EL (cell line): ENCODE results near the gene PRSS50.

Source experiments
- DNase-seq: peaks from one replicate; pipeline ENCODE4 v3.0.0-alpha.2; 2016

PRSS50 gene

DNA sequence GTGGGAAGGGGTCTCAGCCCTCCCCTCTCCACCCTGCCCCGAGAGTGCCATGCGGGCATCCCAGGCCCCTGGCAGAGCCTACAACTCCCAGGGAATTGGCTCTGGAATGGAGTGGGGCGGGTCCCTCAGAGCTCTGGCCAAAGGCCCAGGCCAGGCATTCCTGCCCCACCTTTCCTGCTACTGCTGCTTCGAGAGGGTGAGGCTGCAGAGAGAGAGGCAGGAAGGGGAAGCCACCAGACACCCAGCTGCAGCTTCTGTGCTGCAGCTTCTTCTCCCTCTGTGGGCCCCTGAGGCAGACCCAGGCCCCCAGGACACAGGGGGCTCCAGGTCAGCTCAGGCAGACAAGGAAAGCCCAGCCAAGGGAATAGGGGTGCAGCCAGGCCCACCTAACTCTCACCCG, 26.9 kb downstream of the PRSS50 start:
- DNase-seq, result no peak

DNA sequence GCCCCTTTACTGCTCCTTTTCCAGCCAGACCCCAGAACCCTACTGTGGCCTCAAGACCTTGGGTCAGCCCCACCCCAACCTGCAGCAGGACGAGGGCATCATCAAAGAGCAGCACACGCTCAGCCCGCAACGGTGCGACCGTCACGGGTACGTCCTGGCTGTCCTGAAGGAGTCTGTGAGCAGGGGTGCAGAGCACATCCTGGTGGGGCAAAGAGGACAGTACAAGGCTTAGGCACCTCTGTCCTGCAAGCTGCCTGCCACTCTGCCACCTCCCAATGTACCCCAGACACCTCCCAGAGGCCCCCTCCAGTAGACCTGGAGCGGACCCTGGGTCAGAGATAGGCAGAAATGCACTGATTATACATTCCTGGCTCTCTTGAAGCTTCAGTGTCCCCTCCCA, 32.2 kb downstream of the PRSS50 start:
- no peak for DNase-seq

- no peak for DNase-seq
Measured at GRCh38 chr3:46684891-46685290, 32.8 kb downstream of the PRSS50 start.

- DNase-seq, result no peak
Measured at GRCh38 chr3:46682974-46683373, 34.7 kb downstream of the PRSS50 start.

DNA sequence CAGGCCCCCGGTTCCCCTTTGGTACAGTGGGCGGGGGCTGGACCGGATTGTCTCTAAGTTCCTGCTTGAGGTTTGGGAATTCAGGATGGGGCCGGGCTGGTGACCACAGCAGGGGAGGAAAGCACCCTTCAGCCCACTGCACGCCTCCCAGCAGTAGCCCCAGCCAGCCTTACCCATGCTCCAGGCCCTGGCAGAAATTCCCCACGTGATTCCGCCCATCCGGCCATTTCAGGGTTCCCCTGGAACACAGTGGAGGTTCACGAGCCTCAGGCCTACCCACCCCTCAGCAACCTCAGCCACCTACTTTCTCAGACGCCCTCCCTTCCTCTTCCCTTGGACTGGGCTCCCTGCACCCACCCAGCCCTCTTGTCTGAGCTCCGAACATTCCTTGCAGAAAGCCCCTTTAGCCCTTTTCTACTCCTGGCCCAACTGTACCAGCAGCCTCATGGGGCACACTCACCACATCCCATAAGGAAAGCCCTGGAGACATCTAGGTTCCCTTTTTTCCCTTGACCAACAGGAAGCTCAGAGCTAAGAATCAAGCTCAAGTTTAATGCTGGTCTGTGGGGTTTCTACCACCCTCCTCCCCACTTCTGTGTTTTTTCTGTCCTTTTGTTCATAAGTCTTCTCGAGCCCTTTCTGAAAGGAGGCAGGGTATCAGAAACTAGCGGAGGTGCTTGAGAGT, 35.7 kb downstream of the PRSS50 start:
- no peak for DNase-seq

- no peak for DNase-seq
Measured at GRCh38 chr3:46681387-46681786, 36.3 kb downstream of the PRSS50 start.

DNA sequence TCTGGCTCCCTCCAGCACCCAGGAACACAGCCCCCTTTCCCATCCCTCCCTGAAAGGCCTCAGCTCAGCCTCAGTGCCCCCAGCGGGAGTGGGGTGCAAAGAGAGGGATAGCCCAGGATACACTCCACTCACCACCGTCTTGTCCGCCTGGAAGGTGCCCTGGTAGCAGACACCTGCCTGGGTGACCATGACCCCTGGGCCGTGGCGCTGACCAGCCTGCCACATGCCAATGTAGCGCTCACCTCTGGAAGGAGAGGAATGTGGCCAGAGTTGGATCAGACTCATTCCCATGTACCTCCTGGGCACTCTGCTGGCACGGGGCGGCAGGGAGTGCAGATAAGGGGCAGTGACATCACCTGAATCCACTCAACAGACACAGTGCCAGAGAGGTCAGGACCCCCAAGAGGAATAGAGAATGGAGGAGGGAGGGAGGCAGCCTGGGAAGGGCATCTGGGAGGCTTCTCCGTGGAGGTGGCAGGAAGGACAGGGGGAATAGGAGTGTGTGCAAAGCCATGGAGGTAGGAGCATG, 37.3 kb downstream of the PRSS50 start:
- no peak for DNase-seq

DNA sequence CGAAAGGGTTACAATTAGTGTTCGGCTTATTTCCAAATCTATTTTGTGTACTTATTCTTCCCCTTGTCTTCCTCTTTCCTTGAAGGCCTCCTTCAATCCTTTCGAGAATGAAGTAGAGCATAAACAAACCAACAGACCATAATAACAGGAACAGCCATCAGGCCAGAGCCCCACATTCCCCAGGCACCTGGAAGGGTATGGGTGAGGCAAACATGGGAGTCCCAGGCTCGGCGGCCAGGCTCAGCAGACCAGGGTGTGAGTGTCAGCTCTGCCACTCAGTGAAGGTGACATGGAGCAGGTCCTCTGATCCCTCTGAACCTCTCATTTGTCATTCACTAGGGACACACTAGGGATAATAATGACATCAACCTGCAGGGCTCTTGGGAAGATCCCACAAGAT, 38.0 kb downstream of the PRSS50 start:
- no peak for DNase-seq

DNA sequence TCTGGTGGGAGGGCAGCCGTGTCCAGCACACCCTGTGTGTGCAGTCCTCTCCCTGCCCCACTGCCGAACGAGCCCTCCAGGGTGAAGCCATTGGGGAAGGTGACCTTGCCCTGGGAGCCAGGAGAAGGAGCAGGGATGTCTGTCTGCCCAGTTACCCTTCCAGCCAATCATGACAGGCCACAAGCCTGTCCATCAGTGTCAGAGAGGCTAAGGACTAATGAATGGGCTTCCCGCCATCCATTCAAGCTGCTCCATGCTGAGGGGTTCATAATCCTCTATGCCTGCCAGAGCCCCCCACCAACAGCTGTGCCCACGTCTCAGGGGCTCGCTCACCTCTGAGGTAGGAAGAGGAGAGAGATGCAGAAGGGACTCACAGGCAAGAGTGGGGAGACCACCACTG, 39.4 kb downstream of the PRSS50 start:
- no peak for DNase-seq

GRCh38 chr3:46677411-46677726, 40.3 kb downstream of the PRSS50 start:
- DNase-seq, result no peak

GRCh38 chr3:46676601-46677410, 40.9 kb downstream of the PRSS50 start:
- no peak for DNase-seq

DNA sequence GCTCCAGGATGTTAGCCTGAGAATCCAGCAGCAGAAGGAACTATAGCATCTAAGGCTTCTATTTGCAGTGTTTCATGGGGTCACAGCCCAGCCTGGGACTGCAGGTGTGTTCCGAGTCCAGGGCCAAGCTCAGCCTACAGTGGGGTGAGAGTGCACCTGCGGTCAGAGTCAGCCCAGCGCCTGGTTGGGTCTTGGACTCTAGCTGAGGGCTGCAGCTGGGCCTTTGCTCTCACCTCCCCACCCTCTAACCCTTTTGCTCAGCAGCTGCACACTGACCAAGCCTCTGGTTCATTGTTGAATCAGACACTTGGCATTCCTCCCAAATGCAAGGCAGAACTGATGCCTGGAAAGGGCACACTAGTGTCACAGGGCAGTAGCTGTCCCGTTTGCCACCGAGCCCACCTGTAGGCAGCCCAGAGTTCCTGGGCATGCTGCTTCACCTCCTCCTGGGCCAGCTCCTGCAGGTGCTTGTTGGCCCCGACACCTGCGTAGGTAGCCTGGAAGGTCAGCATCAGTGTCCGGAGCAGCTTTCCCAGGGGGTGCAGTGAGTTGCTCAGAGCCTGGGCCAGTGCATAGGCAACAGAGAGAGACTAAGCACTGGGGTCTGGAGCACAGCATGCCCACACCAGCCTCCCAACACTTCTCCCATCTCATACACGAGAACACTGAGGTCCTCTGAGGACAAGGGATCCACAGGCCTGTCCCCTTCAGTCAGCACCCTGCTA, 41.7 kb downstream of the PRSS50 start:
- DNase-seq, result peak; percentile 36

GRCh38 chr3:46675426-46675825, 42.2 kb downstream of the PRSS50 start:
- DNase-seq, result no peak

DNA sequence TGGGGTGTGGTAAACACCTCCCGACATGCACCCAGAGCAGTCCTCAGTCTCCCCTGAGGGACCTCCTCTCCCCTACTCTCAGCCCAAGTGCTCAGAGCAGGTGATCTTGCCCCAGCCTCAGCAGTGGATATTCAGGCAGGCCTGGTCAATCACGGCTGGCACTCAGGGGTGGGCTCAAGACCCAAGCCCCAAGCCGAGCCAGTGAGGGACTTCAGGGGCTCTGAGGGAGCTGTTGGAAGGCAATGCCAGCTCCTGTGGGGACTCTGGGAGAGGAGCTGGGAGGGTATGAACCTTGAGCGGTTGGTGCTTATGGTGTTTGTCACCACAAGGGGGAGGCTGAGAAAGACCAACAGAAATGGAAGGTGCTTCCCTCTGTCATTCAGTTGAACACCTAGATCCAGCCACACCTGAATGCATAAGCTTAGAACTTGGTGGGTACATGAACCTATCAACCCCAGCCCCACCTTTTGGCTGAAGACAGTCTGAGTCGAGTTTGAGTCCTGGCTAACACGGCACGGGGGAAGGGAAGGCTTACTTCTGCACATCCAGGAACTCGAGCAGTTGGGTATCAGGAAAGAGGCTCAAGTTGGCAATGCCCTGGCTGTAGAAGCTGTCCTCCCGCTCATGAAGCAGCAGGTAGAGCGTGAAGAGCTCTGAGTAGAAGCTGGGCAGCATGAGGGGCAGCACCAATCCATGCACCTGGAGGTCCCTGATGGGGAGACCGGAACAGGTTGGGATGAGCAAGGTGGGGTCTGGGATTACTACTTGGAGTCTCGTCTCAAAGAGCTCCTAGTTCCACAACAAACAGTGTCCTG, 43.4 kb downstream of the PRSS50 start:
- no peak for DNase-seq

DNA sequence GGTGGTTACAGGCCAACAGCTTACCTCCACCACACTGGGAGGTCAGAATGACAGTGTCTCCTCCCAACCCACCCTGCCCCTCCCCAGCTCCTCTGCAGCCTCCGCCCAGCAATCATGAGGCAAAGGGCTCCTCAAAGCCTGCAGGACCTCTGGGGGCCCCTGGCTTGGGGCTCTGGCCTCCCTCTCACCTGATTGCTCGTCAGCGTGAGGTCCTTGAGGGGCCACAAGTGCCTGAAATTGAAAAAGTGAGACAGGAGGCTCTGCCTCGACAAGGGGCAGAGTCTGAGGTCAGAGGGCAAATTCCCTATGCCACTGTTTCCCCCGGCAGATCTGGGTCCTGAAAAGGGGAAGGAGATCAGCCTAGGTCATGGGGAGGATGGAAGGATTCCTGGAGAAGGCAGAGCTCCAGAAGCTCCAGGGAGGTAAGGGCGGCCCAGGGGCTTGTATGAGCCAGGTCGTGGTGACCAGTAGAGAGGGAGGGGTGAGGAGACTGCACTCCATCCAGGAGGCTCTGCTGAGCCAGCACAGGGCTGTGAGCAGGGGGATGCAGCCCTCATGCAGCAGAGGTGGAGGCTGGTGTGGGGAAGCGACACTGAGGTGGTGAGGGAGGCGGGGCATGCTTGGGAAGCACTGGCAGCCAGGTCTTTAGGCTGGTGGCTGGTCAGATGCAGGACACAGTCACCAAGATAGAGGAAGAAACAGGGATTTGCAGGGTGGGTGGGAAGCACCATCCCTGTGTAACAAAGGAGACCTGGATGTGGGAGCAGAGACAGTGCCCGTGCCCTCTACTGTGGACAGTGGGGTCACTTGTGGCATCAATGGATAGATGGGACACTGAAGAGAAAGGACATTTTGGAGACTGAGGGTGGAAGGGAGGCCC, 44.3 kb downstream of the PRSS50 start:
- no peak for DNase-seq

DNA sequence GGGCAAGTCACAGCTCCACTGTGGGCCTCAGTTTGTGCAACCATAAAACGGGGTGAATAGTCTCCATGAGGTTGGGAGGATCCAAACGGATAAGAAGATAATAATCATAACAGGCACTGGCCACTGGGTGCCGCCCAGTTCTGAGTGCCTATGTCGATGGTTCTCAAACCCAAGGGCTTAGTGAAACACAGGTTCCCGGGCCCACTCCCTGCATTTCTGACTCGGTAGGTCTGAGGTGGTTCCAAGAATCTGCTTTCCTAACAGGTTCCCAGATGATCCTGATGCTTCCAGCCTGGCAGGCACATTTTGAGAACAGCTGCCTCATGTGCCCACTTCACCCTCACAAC, 45.3 kb downstream of the PRSS50 start:
- DNase-seq, result no peak

DNA sequence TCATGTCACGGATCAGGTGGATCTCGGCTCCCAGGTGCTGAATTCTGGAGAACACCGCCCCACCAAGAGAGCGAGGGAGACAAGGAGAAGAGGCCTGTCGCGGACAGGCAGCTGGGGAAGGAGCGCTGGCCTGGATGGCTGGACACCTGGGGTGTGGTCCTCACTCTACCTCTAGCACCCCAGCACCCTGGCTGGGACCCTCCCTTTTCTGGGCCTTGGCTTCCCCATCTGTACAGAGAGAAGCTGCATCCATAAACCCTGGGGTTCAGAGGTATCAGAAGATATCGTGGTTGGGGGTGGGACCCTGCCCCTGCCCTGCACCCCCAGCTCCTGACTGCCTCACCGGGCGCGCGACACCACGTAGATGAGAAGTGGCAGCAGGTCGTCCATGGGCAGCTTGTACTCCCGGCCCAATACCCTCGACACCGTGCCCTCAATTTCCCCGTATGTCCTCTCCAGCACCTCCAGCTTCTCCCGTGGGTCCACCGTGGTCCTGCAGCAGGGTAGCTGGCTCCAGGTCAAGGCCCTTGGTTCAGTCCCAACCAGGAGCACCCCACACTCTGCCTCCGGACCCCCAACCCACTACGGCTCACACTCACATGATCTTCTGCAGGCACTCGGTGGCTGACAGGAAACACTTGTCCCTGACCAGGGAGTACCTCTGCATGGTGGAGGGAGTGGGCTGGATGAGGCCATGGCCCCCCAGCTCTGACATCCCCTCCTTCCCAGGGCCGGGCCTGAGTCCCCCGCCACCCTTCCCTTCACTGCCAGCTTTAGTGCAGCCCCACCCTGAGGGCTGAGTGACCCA, 45.9 kb downstream of the PRSS50 start:
- DNase-seq, result no peak

GRCh38 chr3:46670891-46671427, 46.7 kb downstream of the PRSS50 start:
- no peak for DNase-seq

DNA sequence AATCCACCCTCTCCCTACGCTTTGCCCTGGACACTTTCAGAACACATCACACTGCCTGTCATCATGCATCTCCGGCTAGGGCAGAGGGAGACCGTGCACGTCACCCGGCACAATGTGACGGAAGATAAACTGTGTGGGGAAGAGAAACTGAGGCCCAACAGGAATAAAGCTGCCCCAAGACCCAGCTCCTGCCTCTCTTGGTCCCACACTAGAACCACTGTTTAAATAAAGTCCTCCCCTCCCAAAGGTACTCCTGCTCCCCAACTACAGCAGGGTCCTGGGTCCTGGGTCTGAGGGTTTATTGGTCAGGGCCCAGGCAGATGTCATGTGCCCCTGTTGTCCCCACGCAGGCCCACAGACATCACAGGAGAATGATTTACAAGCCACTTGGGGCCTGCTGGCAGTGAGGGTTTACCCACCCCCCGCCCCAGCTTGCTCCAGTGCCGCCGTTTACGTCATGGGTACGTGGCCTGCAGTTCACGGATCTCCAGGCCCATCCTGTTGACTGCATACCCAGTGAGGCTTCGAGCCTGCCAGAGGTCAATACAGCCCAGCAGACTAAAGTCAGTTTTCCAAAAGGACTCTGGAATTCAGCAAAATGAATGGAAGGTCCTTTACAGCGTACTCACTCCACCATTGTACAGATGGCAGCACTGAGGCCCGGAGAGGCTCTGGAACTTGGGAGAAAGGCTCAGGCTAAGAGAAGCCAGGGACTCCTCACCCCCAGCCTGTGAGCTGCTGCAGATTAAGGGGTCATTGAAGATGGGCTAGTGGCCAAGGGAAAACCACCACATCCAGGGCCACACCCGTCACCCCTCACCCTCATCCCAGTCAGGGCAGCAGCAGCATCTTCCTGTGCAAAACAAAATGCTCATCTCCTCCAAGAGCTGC, 47.4 kb downstream of the PRSS50 start:
- DNase-seq, result no peak
